ENCODE measurements around the gene MINPP1.

The MINPP1 gene

GRCh38 chr10:87523731-87524130 lies 19.0 kb downstream of the MINPP1 start:
- no peak for DNase-seq

DNA sequence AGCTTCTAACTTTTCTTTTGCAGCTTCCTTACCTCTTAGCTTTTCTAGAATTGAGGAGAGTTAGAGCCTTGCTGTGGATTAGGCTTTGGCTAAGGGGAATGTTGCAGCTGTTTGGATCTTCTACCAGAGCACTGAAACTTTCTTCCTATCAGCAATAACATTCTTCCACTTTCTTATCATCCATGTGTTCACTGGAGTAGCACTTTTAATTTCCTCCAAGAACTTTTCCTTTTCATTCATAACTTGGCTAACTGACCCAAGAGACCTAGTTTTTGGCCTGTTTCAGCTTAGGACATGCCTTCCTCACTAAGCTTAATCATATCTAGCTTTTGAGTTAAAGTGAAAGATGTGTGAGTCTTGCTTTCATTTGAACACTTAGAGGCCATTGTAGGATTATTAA lies 19.6 kb downstream of the MINPP1 start:
- no peak for DNase-seq

- no peak for DNase-seq
These were observed 27.4 kb downstream of the MINPP1 start for GRCh38 chr10:87531908-87532622.

DNA sequence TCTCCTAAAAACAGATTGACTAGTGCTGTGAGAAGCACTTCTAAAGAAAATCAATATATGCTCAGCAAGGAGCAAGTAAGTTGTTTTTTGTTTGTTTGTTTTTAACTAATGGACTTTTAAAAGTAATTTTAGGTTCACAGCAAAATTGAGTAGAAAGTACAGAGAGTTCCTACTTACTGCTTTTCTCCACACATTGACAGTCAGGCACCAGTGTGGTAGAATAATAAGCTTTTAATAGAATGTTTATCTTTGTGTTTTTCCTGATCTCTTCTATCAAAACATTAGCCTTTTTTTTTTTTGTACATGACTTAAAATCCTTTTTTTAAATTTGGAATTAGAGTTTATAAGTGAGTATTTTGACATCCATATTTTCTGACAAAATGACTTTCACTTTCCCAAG lies 28.0 kb downstream of the MINPP1 start:
- no peak for DNase-seq

- no peak for DNase-seq
These were observed 29.6 kb downstream of the MINPP1 start for GRCh38 chr10:87534173-87534858.

- DNase-seq, result no peak
These were observed 33.7 kb downstream of the MINPP1 start for GRCh38 chr10:87538092-87539015.

DNA sequence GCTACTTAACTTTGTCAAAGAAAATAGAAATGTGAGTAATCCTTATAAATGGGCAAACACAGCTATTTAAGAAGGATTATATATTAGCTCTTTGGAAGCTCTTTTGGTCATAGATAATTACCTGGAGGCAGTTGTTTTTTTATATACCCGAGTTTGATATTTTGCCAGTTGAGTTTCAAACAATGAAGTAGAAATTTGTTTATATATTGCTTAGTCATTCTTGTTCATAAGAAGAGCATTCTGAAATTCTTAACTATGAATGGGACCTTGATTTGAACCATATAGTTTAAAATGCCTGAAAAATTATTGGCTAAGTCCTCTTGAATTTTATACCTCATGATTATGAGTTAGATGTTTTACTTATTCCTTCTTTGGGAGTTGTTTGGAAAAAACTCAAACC lies 36.4 kb downstream of the MINPP1 start:
- DNase-seq, result no peak

DNA sequence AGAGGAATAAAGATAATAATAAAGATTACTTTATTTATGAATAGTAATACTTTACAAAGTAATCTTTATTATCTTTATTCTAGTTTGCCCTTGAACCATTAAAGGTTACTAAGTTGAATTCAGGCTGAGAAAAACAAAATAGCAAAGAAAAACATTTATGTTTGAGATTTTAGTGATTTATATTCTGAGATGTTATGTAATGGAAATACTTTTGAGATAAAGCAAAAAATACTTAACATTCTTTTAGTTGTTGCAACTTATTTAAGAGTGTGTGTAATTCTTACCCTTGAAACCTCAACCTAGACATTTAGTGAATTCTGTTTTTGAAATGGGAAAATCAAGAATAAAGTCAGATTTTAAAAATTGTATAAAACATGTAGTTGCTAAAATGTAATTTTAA lies 40.0 kb downstream of the MINPP1 start:
- no peak for DNase-seq

DNA sequence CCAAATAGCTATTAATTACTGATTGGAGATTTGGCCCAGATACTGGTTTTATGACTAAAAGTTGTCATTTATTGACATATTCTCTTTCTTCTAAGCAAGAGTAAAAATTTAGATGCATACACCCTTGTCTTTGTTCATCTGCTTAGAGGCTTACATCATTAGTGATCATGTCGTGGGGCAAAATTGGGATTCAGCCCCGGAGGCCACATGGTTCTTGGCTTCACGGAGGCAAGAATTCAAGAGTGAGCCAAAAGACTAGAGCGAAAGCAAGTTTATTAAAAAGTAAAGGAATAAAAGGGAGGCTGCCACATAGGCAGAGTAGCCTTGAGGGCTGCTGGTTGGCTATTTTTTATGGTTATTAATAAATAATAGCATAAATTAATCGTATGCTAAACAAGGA lies 41.1 kb downstream of the MINPP1 start:
- DNase-seq, result no peak

DNA sequence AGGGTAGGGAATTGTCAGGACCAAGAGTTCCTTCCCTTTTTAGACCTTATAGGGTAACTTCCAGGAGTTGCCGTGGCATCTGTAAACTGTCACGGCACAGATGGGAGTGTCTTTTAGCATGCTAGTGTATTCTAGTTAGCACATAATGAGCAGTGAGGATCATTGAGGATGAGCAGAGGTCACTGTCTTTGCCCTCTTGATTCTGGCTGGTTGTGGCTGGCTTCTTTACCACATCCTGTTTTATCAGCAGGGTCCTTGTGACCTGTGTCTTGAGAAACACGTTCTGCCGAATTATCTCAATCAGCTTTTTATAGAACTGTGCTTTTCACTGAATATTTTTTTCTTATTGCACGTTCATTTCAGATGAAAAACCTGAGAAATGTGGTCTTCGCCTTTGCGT lies 41.5 kb downstream of the MINPP1 start:
- DNase-seq, result no peak

- no peak for DNase-seq
These were observed 42.3 kb downstream of the MINPP1 start for GRCh38 chr10:87546971-87547413.

- DNase-seq, result no peak
These were observed 43.1 kb downstream of the MINPP1 start for GRCh38 chr10:87547734-87548311.

GRCh38 chr10:87550741-87551140 lies 46.0 kb downstream of the MINPP1 start:
- DNase-seq, result no peak

DNA sequence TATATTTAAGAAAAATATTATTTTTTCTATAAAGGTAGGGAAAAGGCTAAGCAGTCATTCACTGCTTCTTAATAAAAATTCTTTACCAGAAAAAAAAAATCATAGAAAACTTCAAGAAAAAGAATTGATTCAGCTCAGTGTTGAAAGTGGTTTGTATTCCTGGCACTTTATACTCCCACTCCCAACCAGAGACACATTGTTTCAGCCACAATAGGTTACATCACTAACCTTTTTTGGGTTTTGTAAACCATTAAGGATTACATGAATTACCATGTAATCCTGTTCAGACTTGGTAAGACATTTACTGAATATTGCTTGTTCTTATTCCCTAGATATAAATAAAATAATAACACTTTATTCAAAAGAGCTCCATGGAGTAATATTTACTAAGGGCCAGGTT lies 46.6 kb downstream of the MINPP1 start:
- DNase-seq, result no peak

DNA sequence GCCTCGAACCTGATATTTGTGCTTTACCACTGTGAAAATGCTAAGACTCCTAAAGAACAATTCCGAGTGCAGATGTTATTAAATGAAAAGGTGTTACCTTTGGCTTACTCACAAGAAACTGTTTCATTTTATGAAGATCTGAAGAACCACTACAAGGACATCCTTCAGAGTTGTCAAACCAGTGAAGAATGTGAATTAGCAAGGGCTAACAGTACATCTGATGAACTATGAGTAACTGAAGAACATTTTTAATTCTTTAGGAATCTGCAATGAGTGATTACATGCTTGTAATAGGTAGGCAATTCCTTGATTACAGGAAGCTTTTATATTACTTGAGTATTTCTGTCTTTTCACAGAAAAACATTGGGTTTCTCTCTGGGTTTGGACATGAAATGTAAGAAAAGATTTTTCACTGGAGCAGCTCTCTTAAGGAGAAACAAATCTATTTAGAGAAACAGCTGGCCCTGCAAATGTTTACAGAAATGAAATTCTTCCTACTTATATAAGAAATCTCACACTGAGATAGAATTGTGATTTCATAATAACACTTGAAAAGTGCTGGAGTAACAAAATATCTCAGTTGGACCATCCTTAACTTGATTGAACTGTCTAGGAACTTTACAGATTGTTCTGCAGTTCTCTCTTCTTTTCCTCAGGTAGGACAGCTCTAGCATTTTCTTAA lies 47.7 kb downstream of the MINPP1 start:
- no peak for DNase-seq

DNA sequence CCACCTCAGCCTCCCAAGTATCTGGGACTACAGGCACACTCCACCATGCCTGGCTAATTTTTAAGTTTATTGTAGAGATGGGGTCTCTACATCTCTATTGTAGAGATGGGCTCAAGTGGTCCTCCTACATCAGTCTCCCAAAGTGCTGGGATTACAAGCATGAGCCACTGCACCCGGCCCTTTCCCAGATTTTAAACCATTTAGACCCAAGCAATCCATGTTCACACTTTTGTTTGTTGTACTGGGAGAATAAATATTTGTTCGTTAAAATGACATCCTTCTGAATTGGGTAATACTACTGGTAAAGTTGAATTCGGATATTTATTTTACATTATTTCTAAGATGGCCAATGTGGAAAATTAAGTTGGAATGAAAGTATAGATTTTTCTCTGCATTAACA lies 52.7 kb downstream of the MINPP1 start:
- DNase-seq, result no peak

GRCh38 chr10:87558333-87558732 lies 53.6 kb downstream of the MINPP1 start:
- DNase-seq, result no peak

- DNase-seq, result no peak
These were observed 54.7 kb downstream of the MINPP1 start for GRCh38 chr10:87559392-87559791.

GRCh38 chr10:87560495-87561129 lies 55.9 kb downstream of the MINPP1 start:
- DNase-seq, result no peak

DNA sequence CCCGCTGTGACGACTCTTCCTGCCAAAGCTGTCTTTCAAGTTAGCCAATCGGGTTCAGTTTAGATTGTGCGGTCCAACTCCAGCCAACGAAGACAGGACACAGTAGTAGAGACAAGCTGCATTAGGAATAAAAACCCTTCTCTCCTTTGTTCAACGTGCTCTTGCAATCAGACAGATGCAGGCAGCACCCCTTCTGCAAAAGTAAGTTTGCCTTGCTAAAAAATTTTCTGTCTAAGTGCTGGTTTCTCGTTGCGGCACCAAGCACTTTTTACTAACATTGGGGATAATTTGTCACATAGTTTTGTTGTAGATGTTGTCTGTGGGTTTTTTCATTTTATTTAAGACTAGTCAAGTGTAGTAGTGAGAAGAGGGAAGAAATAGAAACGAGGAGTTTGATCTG lies 58.1 kb downstream of the MINPP1 start:
- no peak for DNase-seq

DNA sequence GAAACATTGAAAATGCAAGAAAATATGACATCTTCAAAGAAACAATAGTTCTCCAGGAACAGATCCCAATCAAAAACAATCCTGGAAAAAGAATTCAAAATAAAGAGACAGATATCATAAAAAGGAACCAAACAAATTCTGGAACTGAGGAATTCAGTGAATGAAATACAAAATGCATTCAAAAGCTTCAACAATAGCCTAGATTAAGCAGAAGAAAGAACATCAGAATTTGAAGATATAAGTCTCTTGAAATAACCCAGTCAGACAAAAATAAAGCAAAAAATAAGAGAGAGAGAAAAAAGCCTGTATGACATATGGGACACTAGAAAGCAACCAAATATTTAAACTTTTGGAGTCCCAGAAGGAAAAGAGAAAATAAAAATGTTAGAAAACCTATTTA lies 60.3 kb downstream of the MINPP1 start:
- no peak for DNase-seq

DNA sequence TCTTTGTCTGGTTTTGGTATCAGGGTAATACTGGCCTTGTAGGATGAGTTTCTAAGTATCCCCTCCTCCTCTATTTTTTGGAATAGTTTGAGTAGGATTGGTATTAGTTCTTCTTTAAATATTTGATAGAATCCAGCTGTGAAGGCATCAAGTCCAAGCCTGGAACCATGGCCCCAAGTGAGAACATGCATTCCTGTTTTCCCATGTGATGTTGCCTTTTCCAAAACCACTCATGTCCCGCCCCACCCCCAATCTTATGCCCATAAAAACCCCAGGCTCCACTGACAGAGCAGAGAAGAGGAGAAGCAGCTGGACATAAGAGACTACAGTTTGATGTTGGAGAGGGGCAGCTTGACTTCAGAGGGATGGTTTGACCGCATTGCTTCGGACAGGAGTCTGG lies 71.2 kb downstream of the MINPP1 start:
- DNase-seq, result no peak

All from NCI-H82 (cell line).